NT2/D1 (cell line): ENCODE results near the gene HIGD1C.
"Not testable (repeated sequence)": the region's sequence is repeated elsewhere in the genome, so short reads cannot be mapped to it uniquely, and the experiment has no call there.

ENCODE experiments used
- DNase-seq: peaks from one replicate; pipeline ENCODE4 v3.0.0-alpha.2; 2011; ENCODE audit warnings: low read depth, low spot score
- H3K27me3 ChIP-seq: 2 replicates; pipeline ENCODE4 v1.6.0; 2011; ENCODE audit warnings: mild to moderate bottlenecking; ENCODE audit not compliant: insufficient read length, insufficient read depth
- H3K36me3 ChIP-seq: 2 replicates; pipeline ENCODE4 v1.6.1; 2011; ENCODE audit warnings: mild to moderate bottlenecking, low read length, mixed read lengths; ENCODE audit not compliant: insufficient read depth, insufficient read length
- H3K4me1 ChIP-seq: 2 replicates; pipeline ENCODE4 v1.5.1; 2011; ENCODE audit not compliant: insufficient read depth, insufficient read length
- H3K4me3 ChIP-seq: 2 replicates; pipeline ENCODE4 v1.5.1; 2011; ENCODE audit warnings: low read depth; ENCODE audit not compliant: insufficient read length
- H3K9ac ChIP-seq: 2 replicates; pipeline ENCODE4 v1.6.0; 2011; ENCODE audit warnings: low read depth; ENCODE audit not compliant: insufficient read length
- H3K9me3 ChIP-seq: 2 replicates; pipeline ENCODE4 v1.5.1; 2011; ENCODE audit warnings: mild to moderate bottlenecking, low read length; ENCODE audit not compliant: insufficient read depth
- SUZ12 ChIP-seq: IDR thresholded peaks from 2 replicates; pipeline ENCODE4 v1.6.1; 2011; ENCODE audit not compliant: insufficient read length, insufficient read depth; ENCODE audit errors: extremely low read depth
- YY1 ChIP-seq: IDR thresholded peaks from 2 replicates; pipeline ENCODE4 v1.6.1; 2011; ENCODE audit not compliant: insufficient read length, insufficient read depth
- ZNF274 ChIP-seq: IDR thresholded peaks from 2 replicates; pipeline ENCODE4 v1.6.1; 2011; ENCODE audit warnings: mild to moderate bottlenecking, low read depth, low read length

HIGD1C gene

GRCh38 chr12:50952510-50952909 is at the start of gene HIGD1C:
Gene HIGD1C, plus strand, starts transcription at chr12:50952544. Its CDS starts 1,455 bp downstream, at chr12:50953999.
- DNase-seq, result no peak
- Histone ChIP-seq H3K36me3 (no peaks in the 10 kb centered on the region), H3K9ac (no peak within 1 kb of the TSS), H3K4me1 (no peaks in the 10 kb centered on the region), H3K4me3 (no peak within 1 kb of the TSS), H3K9me3 (no peaks in the 10 kb centered on the region; the same call in 1 of the 2 replicates), H3K27me3 (no peaks in the 10 kb centered on the region)
- TF ChIP-seq YY1 (no peak), ZNF274 (no peak), SUZ12 (no peak)

- H3K9ac ChIP-seq, H3K36me3 ChIP-seq, H3K4me3 ChIP-seq, H3K4me1 ChIP-seq, H3K27me3 ChIP-seq, DNase-seq: not testable (repeated sequence)
- peaks cover 26% of the 10 kb centered on the region; the same call in 1 of the 2 replicates for H3K9me3 ChIP-seq
Observed at GRCh38 chr12:50908479-50908878, 43.9 kb upstream of the HIGD1C start.

GRCh38 chr12:50912361-50912760 is 40.0 kb upstream of the HIGD1C start:
- H3K27me3 ChIP-seq, H3K4me3 ChIP-seq, H3K4me1 ChIP-seq, DNase-seq, H3K9ac ChIP-seq, H3K36me3 ChIP-seq: not testable (repeated sequence)
- peaks cover 62% of the 10 kb centered on the region for H3K9me3 ChIP-seq

GRCh38 chr12:50913224-50913623 is 39.1 kb upstream of the HIGD1C start:
- Histone ChIP-seq H3K9me3 (peaks cover 70% of the 10 kb centered on the region), H3K36me3 (no peaks in the 10 kb centered on the region), H3K4me3 (no peak overlapping the region), H3K9ac (no peak overlapping the region), H3K4me1 (no peaks in the 10 kb centered on the region), H3K27me3 (no peaks in the 10 kb centered on the region)
- TF ChIP-seq SUZ12 (no peak), ZNF274 (no peak), YY1 (no peak)
- no peak for DNase-seq

GRCh38 chr12:50914872-50915484 is 37.4 kb upstream of the HIGD1C start:
- Histone ChIP-seq H3K9me3 (peaks cover 85% of the 10 kb centered on the region), H3K36me3 (no peaks in the 10 kb centered on the region), H3K27me3 (no peaks in the 10 kb centered on the region), H3K4me3 (no peak overlapping the region), H3K4me1 (no peaks in the 10 kb centered on the region), H3K9ac (no peak overlapping the region)
- DNase-seq, result no peak
- no peak for TF ChIP-seq SUZ12
- TF ChIP-seq YY1, result no peak
- TF ChIP-seq ZNF274, result no peak

- no peaks in the 10 kb centered on the region for H3K27me3 ChIP-seq
- no peak overlapping the region for H3K4me3 ChIP-seq
- DNase-seq, result no peak
- no peak for TF ChIP-seq YY1
- peaks cover 82% of the 10 kb centered on the region for H3K9me3 ChIP-seq
- no peaks in the 10 kb centered on the region for H3K36me3 ChIP-seq
- no peak overlapping the region for H3K9ac ChIP-seq
- no peaks in the 10 kb centered on the region for H3K4me1 ChIP-seq
Observed at GRCh38 chr12:50916292-50916691, 36.1 kb upstream of the HIGD1C start.

- TF ChIP-seq YY1 (no peak), ZNF274 (no peak), SUZ12 (no peak)
- H3K4me3 ChIP-seq, result no peak overlapping the region
- no peak for DNase-seq
- peaks cover 58% of the 10 kb centered on the region for H3K9me3 ChIP-seq
- no peaks in the 10 kb centered on the region for H3K27me3 ChIP-seq
- H3K4me1 ChIP-seq, result peaks cover 2% of the 10 kb centered on the region
- H3K9ac ChIP-seq, result no peak overlapping the region
- no peaks in the 10 kb centered on the region for H3K36me3 ChIP-seq
Observed at GRCh38 chr12:50918584-50919316, 33.6 kb upstream of the HIGD1C start.
